Activated T-cell treated with anti-CD3 and anti-CD28 coated beads, Interleukin-2, amount 50 U/mL, for 24 hours (primary cell): Measurements from ENCODE around the gene FUT8.
"Not testable (repeated sequence)": the region's sequence is repeated elsewhere in the genome, so short reads cannot be mapped to it uniquely, and the experiment has no call there.

ENCODE experiments used
- DNase-seq: peaks from one replicate; pipeline ENCODE4 v3.0.0-alpha.2; 2020
- H3K27ac Mint-ChIP-seq: 2 replicates; pipeline ENCODE4 v1.8.0; 2020; ENCODE audit warnings: mild to moderate bottlenecking, mixed read lengths
- H3K27me3 Mint-ChIP-seq: 2 replicates; pipeline ENCODE4 v1.8.0; 2020; ENCODE audit warnings: mixed read lengths
- H3K36me3 Mint-ChIP-seq: 2 replicates; pipeline ENCODE4 v1.8.0; 2020; ENCODE audit warnings: low read depth, mixed read lengths
- H3K4me1 Mint-ChIP-seq: 2 replicates; pipeline ENCODE4 v1.8.0; 2020; ENCODE audit warnings: low read depth, mixed read lengths
- H3K4me3 Mint-ChIP-seq: 2 replicates; pipeline ENCODE4 v1.8.0; 2020; ENCODE audit warnings: mild to moderate bottlenecking, moderate library complexity, mixed read lengths
- H3K9me3 Mint-ChIP-seq: 2 replicates; pipeline ENCODE4 v1.8.0; 2020; ENCODE audit warnings: mixed read lengths

Gene FUT8

DNA sequence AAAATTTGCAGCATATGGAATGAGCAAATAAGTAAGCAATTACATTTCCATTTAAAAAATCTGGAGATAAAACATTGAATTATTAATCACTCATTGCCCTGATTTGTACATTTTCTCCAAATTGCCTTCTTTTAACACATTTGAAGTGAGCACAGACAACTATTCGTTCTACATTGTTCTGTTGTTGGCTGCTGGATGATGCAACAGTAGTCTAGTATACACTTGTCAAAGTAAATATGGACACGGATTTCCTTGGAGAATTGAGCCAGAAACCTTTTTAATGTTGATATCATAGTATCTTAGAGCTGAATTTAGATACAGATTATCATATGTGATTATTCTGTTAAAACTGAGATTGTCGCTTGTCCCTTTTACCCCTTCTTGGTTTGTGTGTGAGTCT, 188.2 kb downstream of the FUT8 start:
- H3K27ac Mint-ChIP-seq = no peak overlapping the region
- DNase-seq = no peak
- H3K36me3 Mint-ChIP-seq = peaks cover 9% of the 10 kb centered on the region
- no peak overlapping the region for H3K4me3 Mint-ChIP-seq
- H3K27me3 Mint-ChIP-seq = no peaks in the 10 kb centered on the region
- H3K4me1 Mint-ChIP-seq = peaks cover 10% of the 10 kb centered on the region
- no peaks in the 10 kb centered on the region for H3K9me3 Mint-ChIP-seq

DNA sequence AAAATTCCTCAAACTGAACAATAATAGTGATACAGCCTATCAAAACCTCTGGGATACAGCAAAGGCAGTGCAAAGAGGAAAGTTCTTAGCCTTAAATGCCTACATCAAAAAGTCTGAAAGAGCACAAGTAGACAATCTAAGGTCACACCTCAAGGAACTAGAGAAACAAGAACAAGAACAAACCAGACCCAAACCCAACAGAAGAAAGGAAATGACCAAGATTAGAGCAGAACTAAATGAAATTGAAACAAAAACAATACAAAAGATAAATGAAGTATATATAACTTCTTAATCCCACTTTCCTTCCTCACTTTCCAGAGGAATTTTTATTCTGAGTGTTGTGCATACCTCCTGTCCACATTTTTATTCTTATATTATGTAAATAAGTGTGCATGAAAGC, 192.0 kb downstream of the FUT8 start:
- no peak overlapping the region for H3K4me3 Mint-ChIP-seq
- no peaks in the 10 kb centered on the region for H3K27me3 Mint-ChIP-seq
- no peak overlapping the region for H3K27ac Mint-ChIP-seq
- H3K4me1 Mint-ChIP-seq = peaks cover 12% of the 10 kb centered on the region
- peaks cover 9% of the 10 kb centered on the region for H3K36me3 Mint-ChIP-seq
- no peak for DNase-seq
- H3K9me3 Mint-ChIP-seq = no peaks in the 10 kb centered on the region

DNA sequence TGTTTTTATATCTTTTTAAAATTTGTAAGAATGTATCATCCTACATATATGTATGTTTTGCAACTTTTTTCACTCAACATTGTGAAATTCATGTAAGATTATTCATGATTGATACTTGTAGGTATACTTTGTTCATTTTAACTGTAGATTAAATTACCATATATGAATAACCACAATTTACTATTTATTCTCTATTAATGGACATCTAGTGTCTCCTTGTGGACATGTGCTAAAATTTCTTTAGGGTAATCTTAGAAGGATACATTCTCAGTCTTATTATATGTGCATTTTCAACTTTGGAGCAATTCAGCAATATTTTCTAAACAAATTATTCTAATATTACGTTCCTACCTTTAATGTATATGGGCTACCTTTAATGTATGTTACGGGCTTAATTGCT, 192.4 kb downstream of the FUT8 start:
- DNase-seq = no peak
- H3K9me3 Mint-ChIP-seq = no peaks in the 10 kb centered on the region
- H3K4me1 Mint-ChIP-seq = peaks cover 12% of the 10 kb centered on the region
- no peak overlapping the region for H3K27ac Mint-ChIP-seq
- no peaks in the 10 kb centered on the region for H3K27me3 Mint-ChIP-seq
- peaks cover 9% of the 10 kb centered on the region for H3K36me3 Mint-ChIP-seq
- no peak overlapping the region for H3K4me3 Mint-ChIP-seq

DNA sequence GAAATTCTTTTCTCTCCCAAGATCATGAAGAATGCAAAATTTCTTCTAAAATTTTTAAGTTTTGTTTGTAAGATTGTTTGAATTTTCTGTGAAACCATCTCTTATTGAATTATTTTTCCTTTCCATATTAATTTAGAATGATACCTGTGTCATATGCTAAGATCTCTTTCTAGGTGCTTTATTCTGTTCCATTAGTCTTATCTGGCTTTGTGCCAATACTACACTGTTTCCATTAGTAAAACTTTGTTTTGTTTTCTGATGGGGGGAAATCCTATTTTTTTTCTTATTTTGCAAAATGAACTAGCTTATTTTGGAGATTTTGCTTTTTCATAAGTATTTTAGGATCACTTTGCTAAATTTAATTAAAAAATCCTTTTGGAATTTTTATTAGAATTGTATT, 193.9 kb downstream of the FUT8 start:
- Mint-ChIP-seq H3K36me3 (peaks cover 6% of the 10 kb centered on the region), H3K27ac (no peak overlapping the region), H3K27me3 (no peaks in the 10 kb centered on the region), H3K4me1 (peaks cover 10% of the 10 kb centered on the region), H3K9me3 (no peaks in the 10 kb centered on the region), H3K4me3 (no peak overlapping the region)
- no peak for DNase-seq

DNA sequence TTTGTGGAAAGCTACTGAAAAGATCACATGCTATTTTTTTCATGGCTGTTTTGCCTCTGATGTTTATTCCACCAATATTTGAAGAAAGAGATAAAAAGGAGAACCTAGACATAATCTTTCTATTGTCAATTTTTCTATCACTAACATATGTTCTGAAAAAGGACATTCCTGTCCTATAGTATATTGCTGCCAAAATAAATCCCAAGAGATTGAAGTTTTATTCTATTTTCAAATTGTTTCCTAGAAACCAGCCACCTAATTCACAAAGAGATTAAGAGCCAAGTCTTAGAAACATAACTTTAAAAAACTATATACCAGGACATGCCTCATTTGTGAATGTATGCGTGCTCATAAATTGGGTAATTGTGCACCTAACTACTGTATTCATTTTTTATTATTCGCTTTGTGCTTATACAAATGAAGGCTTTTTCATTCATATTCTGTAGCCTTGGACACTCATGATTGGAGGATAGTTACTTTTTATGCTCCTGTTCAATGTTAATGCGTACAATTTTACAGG, 200.7 kb downstream of the FUT8 start:
- H3K4me3 Mint-ChIP-seq = no peak overlapping the region
- H3K27ac Mint-ChIP-seq = no peak overlapping the region
- H3K9me3 Mint-ChIP-seq = no peaks in the 10 kb centered on the region
- H3K4me1 Mint-ChIP-seq = peaks cover 6% of the 10 kb centered on the region
- H3K36me3 Mint-ChIP-seq = peaks cover 43% of the 10 kb centered on the region
- no peaks in the 10 kb centered on the region for H3K27me3 Mint-ChIP-seq
- DNase-seq = no peak

DNA sequence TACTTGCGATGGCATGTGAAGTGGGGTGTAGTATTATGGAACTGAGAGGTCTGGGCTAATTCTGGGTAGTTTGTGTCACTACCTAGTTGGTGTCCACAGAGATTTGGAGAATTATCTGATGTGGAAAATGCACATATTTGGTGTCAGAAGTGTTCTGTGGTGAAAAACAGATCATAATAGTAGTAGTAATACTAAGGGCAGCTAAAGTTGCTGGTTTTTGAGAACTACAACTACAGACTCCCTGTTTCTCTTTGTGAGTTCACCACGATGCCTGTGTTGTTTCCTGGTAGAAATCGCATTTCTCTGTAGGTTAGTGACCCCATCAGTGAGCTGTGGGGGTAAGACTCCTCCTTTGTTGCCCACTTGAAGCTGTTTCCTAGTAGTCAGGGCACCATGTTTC, 206.5 kb downstream of the FUT8 start:
- peaks cover 19% of the 10 kb centered on the region for H3K4me1 Mint-ChIP-seq

DNA sequence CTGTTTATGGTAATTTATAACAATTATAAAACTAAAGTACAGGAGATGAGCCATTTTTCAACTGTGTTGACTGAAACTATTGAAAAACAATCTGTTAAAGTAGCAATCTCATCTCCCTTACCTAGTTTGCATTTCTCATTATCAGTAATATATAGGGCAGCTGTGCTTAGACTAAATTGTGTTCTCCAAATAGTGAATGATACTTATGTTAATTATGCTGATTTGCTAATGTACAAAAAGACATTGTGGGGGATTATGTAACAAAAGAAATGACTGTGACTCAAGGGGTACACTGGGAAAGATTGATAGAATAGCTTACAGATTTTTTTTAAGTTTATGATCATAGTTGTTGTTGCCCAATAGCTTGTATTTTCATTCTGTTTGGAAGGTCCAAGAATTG, 207.7 kb downstream of the FUT8 start:
- Mint-ChIP-seq H3K9me3 (no peaks in the 10 kb centered on the region), H3K4me3 (no peak overlapping the region), H3K36me3 (peaks cover 62% of the 10 kb centered on the region), H3K27me3 (no peaks in the 10 kb centered on the region), H3K27ac (no peak overlapping the region), H3K4me1 (peaks cover 15% of the 10 kb centered on the region)
- no peak for DNase-seq

More for the DNA sequence above, 206.5 kb downstream of the FUT8 start:
- no peaks in the 10 kb centered on the region for H3K27me3 Mint-ChIP-seq
- no peak overlapping the region for H3K27ac Mint-ChIP-seq
- H3K4me3 Mint-ChIP-seq = no peak overlapping the region
- peaks cover 66% of the 10 kb centered on the region for H3K36me3 Mint-ChIP-seq
- H3K9me3 Mint-ChIP-seq = no peaks in the 10 kb centered on the region
- no peak for DNase-seq

DNA sequence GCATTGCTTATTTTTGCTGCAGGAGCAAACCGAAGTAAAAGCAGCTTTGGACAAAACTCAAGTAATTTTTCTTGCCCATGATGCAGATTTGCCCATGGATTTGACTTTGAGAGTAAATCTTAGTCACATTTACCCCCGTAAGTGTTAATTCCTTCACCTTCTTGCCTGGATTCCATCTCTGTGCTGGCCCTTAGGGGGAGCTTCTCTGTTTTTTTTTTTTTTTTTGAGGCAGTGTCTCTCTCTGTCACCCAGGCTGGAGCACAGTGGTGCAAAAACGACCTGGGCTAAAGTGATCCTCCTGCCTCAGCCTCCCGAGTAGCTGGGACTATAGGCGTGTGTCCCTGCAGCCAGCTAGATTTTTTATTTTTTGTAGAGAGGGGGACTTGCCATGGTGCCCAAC, 210.2 kb downstream of the FUT8 start:
- Mint-ChIP-seq H3K9me3 (no peaks in the 10 kb centered on the region), H3K36me3 (peaks cover 43% of the 10 kb centered on the region), H3K4me3 (no peak overlapping the region), H3K27me3 (no peaks in the 10 kb centered on the region), H3K4me1 (peaks cover 15% of the 10 kb centered on the region), H3K27ac (no peak overlapping the region)
- no peak for DNase-seq

DNA sequence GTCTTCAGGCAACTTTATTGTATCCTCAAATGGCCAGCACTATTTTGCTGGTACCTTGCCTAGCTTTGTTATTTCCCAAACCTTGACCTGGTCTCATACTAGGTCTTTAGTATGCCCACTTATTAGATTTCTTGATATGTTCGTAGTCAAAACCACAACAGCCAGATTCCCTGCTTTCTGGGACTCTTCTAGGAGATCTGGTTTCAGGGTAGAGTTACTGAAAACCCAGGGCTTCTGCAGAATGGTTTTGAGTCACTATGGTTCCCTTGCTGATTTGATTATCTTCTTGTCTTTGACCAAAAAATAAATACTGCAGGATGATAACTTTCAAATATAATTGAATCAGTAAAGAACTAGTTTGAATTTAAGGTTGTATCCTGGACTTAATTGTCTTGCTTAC, 211.2 kb downstream of the FUT8 start:
- Mint-ChIP-seq H3K9me3 (no peaks in the 10 kb centered on the region), H3K4me1 (peaks cover 15% of the 10 kb centered on the region), H3K27ac (no peak overlapping the region), H3K36me3 (peaks cover 38% of the 10 kb centered on the region), H3K27me3 (no peaks in the 10 kb centered on the region), H3K4me3 (no peak overlapping the region)
- DNase-seq = no peak

DNA sequence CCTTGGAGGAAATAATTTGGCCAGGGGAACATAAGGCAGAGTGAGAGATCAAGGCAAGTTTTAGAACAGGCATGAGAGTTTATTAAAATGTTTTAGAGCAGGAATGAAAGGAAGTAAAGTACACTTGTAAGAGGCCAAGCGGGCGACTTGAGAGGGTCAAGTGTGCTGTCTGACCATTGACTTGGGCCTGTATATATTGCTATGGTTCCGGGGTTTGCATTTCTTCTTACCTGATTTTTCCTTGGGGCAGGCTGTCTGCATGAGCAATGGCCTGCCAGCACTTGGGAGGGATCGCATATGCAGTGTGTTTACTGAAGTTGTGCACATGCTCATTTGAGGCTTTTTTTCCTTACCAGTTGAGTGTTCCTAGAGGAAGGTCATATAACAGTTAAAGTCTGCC, 214.8 kb downstream of the FUT8 start:
- H3K4me3 Mint-ChIP-seq = no peak overlapping the region

DNA sequence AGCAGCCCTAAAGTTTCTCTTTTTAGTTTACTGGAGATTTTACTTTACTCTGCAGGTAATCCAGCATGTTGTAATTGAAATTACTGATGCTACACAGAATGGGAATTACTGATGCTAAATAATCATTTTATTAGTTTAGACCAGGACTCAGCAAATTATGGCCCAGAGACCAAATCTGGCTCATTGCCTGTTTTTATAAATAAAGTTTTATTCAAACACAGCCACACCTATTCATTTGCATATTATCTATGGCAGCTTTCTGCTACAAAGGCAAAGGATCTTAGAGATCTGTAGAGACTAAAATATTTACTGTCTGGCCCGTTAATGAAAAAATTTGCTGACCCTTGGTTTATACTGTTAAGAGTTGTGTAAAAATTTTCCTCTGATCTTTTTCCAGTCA, 216.1 kb downstream of the FUT8 start:
- no peaks in the 10 kb centered on the region for H3K27me3 Mint-ChIP-seq
- no peak overlapping the region for H3K4me3 Mint-ChIP-seq
- DNase-seq = no peak
- H3K27ac Mint-ChIP-seq = no peak overlapping the region
- H3K9me3 Mint-ChIP-seq = no peaks in the 10 kb centered on the region
- no peaks in the 10 kb centered on the region for H3K4me1 Mint-ChIP-seq
- H3K36me3 Mint-ChIP-seq = peaks cover 9% of the 10 kb centered on the region

More for the DNA sequence above, 214.8 kb downstream of the FUT8 start:
- Mint-ChIP-seq H3K36me3 (peaks cover 13% of the 10 kb centered on the region), H3K4me1 (no peaks in the 10 kb centered on the region), H3K27ac (no peak overlapping the region), H3K9me3 (no peaks in the 10 kb centered on the region), H3K27me3 (no peaks in the 10 kb centered on the region)
- DNase-seq = no peak

DNA sequence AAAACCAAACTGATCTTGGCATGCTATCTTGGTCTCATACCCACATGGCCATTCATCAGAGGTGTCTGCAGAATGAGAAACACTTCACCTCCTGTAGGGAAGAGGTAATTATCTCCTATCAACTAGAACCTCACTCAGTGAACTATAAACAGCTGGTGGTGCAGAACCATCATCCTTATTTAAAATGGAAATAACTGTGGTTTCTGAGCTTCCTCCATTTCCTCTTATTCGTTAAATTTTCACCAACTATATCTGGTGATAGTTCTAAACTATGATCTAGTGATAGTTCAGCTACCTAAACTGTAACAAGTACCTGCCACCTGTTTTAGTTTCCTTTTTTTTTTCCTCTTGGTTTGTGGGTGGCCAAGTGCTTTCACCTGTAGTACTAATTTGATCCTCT, 218.5 kb downstream of the FUT8 start:
- H3K9me3 Mint-ChIP-seq = peaks cover 3% of the 10 kb centered on the region
- H3K27me3 Mint-ChIP-seq = no peaks in the 10 kb centered on the region
- H3K27ac Mint-ChIP-seq = no peak overlapping the region
- peaks cover 26% of the 10 kb centered on the region for H3K36me3 Mint-ChIP-seq
- no peak for DNase-seq
- peaks cover 11% of the 10 kb centered on the region for H3K4me1 Mint-ChIP-seq
- H3K4me3 Mint-ChIP-seq = no peak overlapping the region

DNA sequence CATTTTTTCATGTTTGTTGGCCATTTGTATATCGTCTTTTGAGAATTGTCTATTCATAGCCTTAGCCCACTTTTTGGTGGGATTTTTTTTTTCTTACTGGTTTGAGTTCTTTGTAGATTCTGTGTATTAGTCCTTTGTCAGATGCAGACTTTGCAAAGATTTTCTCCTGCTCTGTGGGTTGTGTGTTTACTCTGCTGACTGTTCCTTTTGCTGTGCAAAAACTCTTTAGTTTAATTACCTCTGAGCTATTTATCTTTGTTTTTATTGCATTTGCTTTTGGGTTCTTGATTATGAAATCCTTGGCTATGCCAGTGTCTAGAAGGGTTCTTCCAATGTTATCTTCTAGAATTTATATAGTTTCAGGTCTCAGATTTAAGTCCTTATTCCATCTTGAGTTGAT, 220.0 kb downstream of the FUT8 start:
- peaks cover 25% of the 10 kb centered on the region for H3K4me1 Mint-ChIP-seq
- DNase-seq = no peak
- H3K27me3 Mint-ChIP-seq = no peaks in the 10 kb centered on the region
- H3K9me3 Mint-ChIP-seq = peaks cover 3% of the 10 kb centered on the region
- H3K36me3 Mint-ChIP-seq = peaks cover 33% of the 10 kb centered on the region
- no peak overlapping the region for H3K4me3 Mint-ChIP-seq
- H3K27ac Mint-ChIP-seq = no peak overlapping the region

DNA sequence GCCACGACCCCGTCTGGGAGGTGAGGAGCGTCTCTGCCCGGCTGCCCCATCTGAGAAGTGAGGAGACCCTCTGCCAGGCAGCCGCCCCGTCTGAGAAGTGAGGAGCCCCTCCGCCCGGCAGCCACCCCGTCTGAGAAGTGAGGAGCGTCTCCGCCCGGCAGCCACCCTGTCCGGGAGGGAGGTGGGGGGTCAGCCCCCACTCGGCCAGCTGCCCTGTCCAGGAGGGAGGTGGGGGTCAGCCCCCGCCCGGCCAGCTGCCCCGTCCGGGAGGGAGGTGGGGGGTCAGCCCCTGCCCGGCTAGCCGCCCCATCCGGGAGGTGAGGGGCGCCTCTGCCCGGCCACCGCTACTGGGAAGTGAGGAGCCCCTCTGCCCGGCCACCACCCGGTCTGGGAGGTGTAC, 221.1 kb downstream of the FUT8 start:
- H3K27ac Mint-ChIP-seq, H3K4me3 Mint-ChIP-seq, H3K9me3 Mint-ChIP-seq, DNase-seq, H3K27me3 Mint-ChIP-seq: not testable (repeated sequence)
- Mint-ChIP-seq H3K36me3 (peaks cover 38% of the 10 kb centered on the region), H3K4me1 (peaks cover 37% of the 10 kb centered on the region)

DNA sequence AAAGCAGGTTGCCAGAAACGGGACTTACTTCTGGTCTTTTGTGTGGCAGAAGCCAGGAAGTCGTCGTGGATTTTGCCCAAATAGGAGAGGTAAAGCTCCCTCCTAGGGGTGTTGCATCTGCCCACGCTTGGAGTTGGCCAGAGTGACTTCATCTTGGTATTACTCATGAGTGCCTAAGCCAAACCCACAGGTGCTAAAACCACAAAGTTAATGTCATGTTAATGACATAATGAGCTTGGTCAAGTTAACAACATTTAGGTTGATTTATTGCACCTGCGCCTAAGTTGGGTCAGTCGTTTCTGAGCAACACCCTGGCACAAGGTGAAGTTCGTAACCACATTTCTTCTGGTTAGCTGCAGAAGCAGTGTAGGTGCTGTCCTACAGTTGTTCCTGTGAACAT, 225.2 kb downstream of the FUT8 start:
- peaks cover 52% of the 10 kb centered on the region for H3K36me3 Mint-ChIP-seq
- H3K4me3 Mint-ChIP-seq = peak overlapping the region; percentile 35
- H3K9me3 Mint-ChIP-seq = peaks cover 3% of the 10 kb centered on the region
- peaks cover 47% of the 10 kb centered on the region for H3K4me1 Mint-ChIP-seq
- peak; percentile 53 for DNase-seq
- H3K27me3 Mint-ChIP-seq = no peaks in the 10 kb centered on the region
- H3K27ac Mint-ChIP-seq = peak overlapping the region; percentile 69

DNA sequence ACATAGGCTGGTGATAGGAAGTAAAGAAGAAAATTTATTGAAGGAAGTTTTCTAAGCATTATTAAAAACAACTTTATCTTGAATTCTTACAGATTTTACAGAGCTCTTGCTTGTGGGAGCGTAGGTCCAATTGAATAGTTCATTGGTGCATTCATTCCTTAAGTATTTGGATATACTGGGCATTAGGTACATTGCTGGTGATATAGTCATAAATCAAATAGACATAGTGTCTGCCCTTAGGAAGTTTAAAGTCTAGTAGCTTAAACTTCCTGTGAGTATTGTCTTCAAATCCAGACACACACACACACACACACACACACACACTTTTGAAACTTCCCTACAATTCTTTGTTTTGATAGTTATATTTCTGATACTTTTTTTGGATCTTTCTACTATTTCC, 226.7 kb downstream of the FUT8 start:
- H3K9me3 Mint-ChIP-seq = peaks cover 3% of the 10 kb centered on the region
- no peak overlapping the region for H3K4me3 Mint-ChIP-seq
- no peak overlapping the region for H3K27ac Mint-ChIP-seq
- H3K36me3 Mint-ChIP-seq = peaks cover 48% of the 10 kb centered on the region
- peaks cover 47% of the 10 kb centered on the region for H3K4me1 Mint-ChIP-seq
- H3K27me3 Mint-ChIP-seq = no peaks in the 10 kb centered on the region
- no peak for DNase-seq
